GM23248 (cell line): ENCODE measurements around the gene MYL12B. TPM values are rescaled to one million over a fixed set of nuclear protein-coding genes. Genes with fewer than 3 reads are reported as not detected.
"Not testable (repeated sequence)": the region's sequence is repeated elsewhere in the genome, so short reads cannot be mapped to it uniquely, and the experiment has no call there.

Experiments used
- DNase-seq: peaks from one replicate; pipeline ENCODE4 v3.0.0-alpha.2; 2015
- H2AFZ ChIP-seq: fragments of 200-600 bp; sonication (generic); 2 replicates; pipeline ENCODE4 v1.6.1; 2016; ENCODE audit warnings: antibody characterized with exemption
- H3F3A ChIP-seq: fragments of 200-600 bp; sonication (generic); 2 replicates; pipeline ENCODE4 v1.6.1; 2016; ENCODE audit warnings: mild to moderate bottlenecking, antibody characterized with exemption, mixed run types; ENCODE audit not compliant: insufficient read depth
- H3K27ac ChIP-seq: fragments of 200-600 bp; sonication (generic); 2 replicates; pipeline ENCODE4 v1.5.1; 2016; ENCODE audit warnings: mild to moderate bottlenecking
- H3K27me3 ChIP-seq: fragments of 200-600 bp; sonication (generic); replicated peaks from 2 replicates; pipeline ENCODE4 v1.6.1; 2016; ENCODE audit warnings: mild to moderate bottlenecking; ENCODE audit not compliant: insufficient read depth
- H3K36me3 ChIP-seq: fragments of 200-600 bp; sonication (generic); 2 replicates; pipeline ENCODE4 v1.6.1; 2016; ENCODE audit warnings: low read depth, mild to moderate bottlenecking
- H3K4me1 ChIP-seq: fragments of 200-600 bp; sonication (generic); 2 replicates; pipeline ENCODE4 v1.6.1; 2016; ENCODE audit warnings: mild to moderate bottlenecking; ENCODE audit not compliant: insufficient read depth
- H3K4me2 ChIP-seq: fragments of 200-600 bp; sonication (generic); one replicate; pipeline ENCODE4 v1.6.1; 2016; ENCODE audit warnings: mild to moderate bottlenecking; ENCODE audit not compliant: unreplicated experiment
- H3K4me3 ChIP-seq: fragments of 200-600 bp; sonication (generic); 2 replicates; pipeline ENCODE4 v1.5.1; 2016; ENCODE audit warnings: mild to moderate bottlenecking
- H3K79me2 ChIP-seq: fragments of 200-600 bp; sonication (generic); 2 replicates; pipeline ENCODE4 v1.6.1; 2016; ENCODE audit warnings: mild to moderate bottlenecking; ENCODE audit not compliant: insufficient read depth
- H3K9ac ChIP-seq: fragments of 200-600 bp; sonication (generic); 2 replicates; pipeline ENCODE4 v1.6.1; 2016; ENCODE audit warnings: mild to moderate bottlenecking
- H3K9me2 ChIP-seq: fragments of 200-600 bp; sonication (generic); 2 replicates; pipeline ENCODE4 v1.6.1; 2016; ENCODE audit warnings: mixed run types, mild to moderate bottlenecking, moderate library complexity; ENCODE audit not compliant: insufficient read depth
- H3K9me3 ChIP-seq: fragments of 200-600 bp; sonication (generic); one replicate; pipeline ENCODE4 v1.6.1; 2017; ENCODE audit warnings: low read depth
- H4K20me1 ChIP-seq: fragments of 200-600 bp; sonication (generic); 2 replicates; pipeline ENCODE4 v1.6.0; 2016; ENCODE audit not compliant: insufficient read depth
- EZH2 ChIP-seq: fragments of 200-600 bp; sonication (generic); IDR thresholded peaks from 2 replicates; pipeline ENCODE4 v1.6.1; 2018; ENCODE audit warnings: antibody characterized with exemption, mild to moderate bottlenecking; ENCODE audit not compliant: insufficient read depth, poor library complexity, severe bottlenecking
- EZH2phosphoT487 ChIP-seq: fragments of 200-600 bp; sonication (generic); IDR thresholded peaks from 2 replicates; pipeline ENCODE4 v1.6.1; 2018; ENCODE audit warnings: antibody characterized with exemption, moderate library complexity, mild to moderate bottlenecking, low read depth; ENCODE audit not compliant: insufficient read depth
- whole genome bisulfite sequencing, 2 experiments: methylation state at CpG; one replicate each; pipeline ENCODE4 v1.1.6; 2015 to 2017; ENCODE audit warnings: low lambda C conversion rate in 2 of 2, low coverage in 1 of 2; ENCODE audit errors: missing lambda C conversion rate in 2 of 2; 5-methylcytosine and 5-hydroxymethylcytosine counted together
- in situ Hi-C: fragments of 300-500 bp; cut with MboI; formaldehyde crosslinking; loops from 2 replicates; pipeline ENCODE4 v1.15.0; 2020
- polyA plus RNA-seq: library from polyadenylated mRNA; unstranded; fragments of >200 nt; fragmentation: Nextera tagmentation; extraction: Ambion mirVana; gene quantifications from 2 replicates; pipeline ENCODE4 v1.2.1, GENCODE V29; 2016
- total RNA-seq: library from RNA; depleted of rRNA; stranded (reverse); fragments of >200 nt; shearing (Covaris generic); gene quantifications from 2 replicates; pipeline ENCODE4 v1.2.3, GENCODE V29; 2014

MYL12B gene
- total and polyA plus RNA-seq, 2 experiments from 2014 or later, result 614 to 1,219 TPM

DNA sequence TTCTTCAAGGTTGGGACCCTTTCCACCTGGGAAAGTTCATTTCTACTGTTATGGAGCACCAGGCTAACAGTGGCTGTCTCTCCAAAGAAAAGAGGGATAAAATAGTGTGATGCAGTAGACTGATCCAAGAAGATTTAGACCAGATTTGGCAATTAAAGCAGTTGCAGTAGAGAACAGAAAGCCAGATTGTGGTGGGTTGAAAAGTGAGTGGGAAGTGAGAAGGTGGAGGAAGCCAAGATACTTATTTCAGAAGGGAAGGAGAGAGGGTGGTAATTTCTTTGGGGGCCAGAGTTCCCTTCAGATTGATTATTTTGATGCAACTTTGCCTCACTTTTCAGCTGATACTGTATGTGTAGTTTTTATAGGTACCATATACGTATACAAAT, 8.0 kb downstream of the MYL12B start:
- no peak for DNase-seq
- Histone ChIP-seq H4K20me1 (peaks cover 50% of the 10 kb centered on the region), H3K4me2 (peak overlapping the region; percentile 77), H3K9me3 (no peaks in the 10 kb centered on the region), H3K9me2 (no peaks in the 10 kb centered on the region), H3K4me1 (peaks cover 71% of the 10 kb centered on the region), H3K27ac (peak overlapping the region; percentile 74), H3F3A (peaks cover 78% of the 10 kb centered on the region), H2AFZ (no peak overlapping the region), H3K4me3 (peak overlapping the region; percentile 58), H3K9ac (peak overlapping the region; percentile 27; the same call in 1 of the 2 replicates), H3K36me3 (peaks cover 19% of the 10 kb centered on the region), H3K27me3 (no peaks in the 10 kb centered on the region), H3K79me2 (peaks cover 100% of the 10 kb centered on the region)
- WGBS, 2 experiments, result 91 to 97% methylated on average over 1 of the region's 1 CpG
- in situ Hi-C loops, result no loop called here
- TF ChIP-seq EZH2 (no peak), EZH2phosphoT487 (no peak)

DNA sequence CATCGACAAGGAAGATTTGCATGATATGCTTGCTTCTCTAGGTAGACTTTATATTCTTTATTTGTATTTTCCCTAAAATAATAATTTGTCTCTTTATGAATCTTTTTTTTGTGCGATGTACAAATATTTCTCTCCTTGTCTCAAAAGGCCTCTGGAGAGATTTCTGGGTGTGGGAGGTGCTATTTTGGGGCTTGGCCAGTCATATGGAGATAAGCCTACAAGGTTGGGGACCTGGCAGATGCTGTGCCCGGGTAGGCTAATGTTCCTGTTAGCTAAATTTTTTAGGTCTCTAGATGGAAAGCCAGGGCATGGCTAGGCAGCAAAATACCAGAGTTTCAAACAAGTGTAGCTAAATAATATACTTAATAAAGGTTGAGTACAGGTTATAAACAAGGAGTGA, 11.1 kb downstream of the MYL12B start:
- Histone ChIP-seq H3K27ac (no peak overlapping the region), H3K4me1 (peaks cover 41% of the 10 kb centered on the region), H3K79me2 (peaks cover 100% of the 10 kb centered on the region), H3K4me2 (no peak overlapping the region), H3K4me3 (no peak overlapping the region), H3K9me2 (no peaks in the 10 kb centered on the region), H3F3A (peaks cover 63% of the 10 kb centered on the region), H3K27me3 (no peaks in the 10 kb centered on the region), H3K36me3 (peaks cover 49% of the 10 kb centered on the region), H4K20me1 (peaks cover 26% of the 10 kb centered on the region), H3K9me3 (no peaks in the 10 kb centered on the region), H3K9ac (no peak overlapping the region), H2AFZ (no peak overlapping the region)
- in situ Hi-C loops, result no loop called here
- 52 to 53% methylated on average over 3 of the region's 3 CpGs for WGBS, 2 experiments
- TF ChIP-seq EZH2phosphoT487 (no peak), EZH2 (no peak)
- DNase-seq, result no peak

DNA sequence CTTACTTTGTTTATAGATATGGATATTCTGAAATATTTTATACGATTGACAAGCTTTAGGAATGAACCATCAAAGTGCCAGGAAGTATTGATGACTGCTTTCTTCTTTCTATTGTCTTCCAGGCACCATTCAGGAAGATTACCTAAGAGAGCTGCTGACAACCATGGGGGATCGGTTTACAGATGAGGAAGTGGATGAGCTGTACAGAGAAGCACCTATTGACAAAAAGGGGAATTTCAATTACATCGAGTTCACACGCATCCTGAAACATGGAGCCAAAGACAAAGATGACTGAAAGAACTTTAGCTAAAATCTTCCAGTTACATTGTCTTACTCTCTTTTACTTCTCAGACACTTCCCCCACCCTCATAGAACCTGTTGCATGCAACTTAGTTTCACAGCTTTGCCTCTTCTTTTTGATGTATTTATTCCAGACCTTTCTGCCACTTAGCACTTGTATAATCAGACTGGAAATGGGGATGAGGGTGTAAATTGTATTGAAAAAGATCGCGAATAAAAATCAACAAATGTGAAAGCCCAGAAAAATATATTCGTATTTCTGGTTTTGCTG, 15.8 kb downstream of the MYL12B start:
- H3K9ac ChIP-seq, H3K27me3 ChIP-seq, H2AFZ ChIP-seq, H3K9me3 ChIP-seq, H3K27ac ChIP-seq, H3K9me2 ChIP-seq, H3K4me1 ChIP-seq, DNase-seq, H3K4me2 ChIP-seq, H3K4me3 ChIP-seq, H4K20me1 ChIP-seq: not testable (repeated sequence)
- peaks cover 41% of the 10 kb centered on the region for H3F3A ChIP-seq
- WGBS, 2 experiments, result 94 to 95% methylated on average over 7 of the region's 7 CpGs
- H3K36me3 ChIP-seq, result peaks cover 63% of the 10 kb centered on the region
- peaks cover 69% of the 10 kb centered on the region for H3K79me2 ChIP-seq
- in situ Hi-C loops, result loop anchor here (25.0 kb wide), 2 partner anchors 585 to 710 kb away; no protein-coding TSS in a partner anchor

DNA sequence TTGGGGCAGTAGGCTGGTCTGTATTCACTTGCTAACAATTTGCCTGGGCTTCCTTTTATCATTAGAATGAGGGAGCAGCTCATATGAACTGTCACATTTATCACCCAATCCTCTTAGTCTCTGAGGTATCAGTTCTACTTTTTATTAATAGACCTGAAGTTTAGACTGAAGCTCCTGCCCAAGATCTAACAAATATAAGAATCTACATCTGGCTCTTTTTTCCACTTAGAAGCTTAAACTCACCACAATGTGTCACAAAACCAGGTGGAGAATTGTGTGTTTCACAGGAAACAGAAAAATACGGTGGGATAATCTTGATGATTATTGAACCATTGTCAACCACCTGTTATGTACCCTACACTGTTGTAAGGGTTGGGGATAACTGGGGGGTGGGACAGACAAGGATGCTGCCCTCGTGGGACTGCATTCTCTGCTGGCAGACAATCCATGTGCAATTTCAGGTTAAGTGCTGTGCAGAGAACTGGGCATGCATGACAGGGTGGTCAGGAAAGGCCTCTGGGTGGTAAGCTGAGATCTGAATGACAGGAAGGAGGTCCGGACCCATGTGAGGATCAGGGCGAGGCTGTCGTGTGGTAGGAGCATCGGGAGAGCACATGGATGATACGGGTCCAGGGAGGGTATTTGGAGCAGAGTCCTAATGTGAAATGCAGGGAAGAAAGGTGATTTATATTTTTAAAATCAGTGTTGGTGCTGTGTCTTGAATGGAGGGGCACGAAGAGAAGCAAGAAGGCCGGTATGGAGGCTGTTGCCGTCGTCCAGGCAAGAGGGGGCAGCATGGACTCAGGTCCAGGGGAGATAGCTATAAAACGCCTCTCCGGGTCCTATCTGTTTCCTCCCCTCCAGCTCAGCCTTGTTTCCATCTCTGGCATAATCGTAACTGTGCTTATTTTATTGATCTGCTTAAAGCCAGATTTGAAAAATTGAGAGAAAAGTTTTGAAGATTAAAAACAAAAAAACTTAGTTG, 17.6 kb downstream of the MYL12B start:
- in situ Hi-C loops, result loop anchor here (5.0 to 25.0 kb wide), 4 partner anchors 305 to 708 kb away; no protein-coding TSS in a partner anchor
- Histone ChIP-seq H4K20me1 (no peaks in the 10 kb centered on the region), H3K27ac (no peak overlapping the region), H3K4me2 (no peak overlapping the region), H3K9me3 (no peaks in the 10 kb centered on the region), H3K4me3 (no peak overlapping the region), H3K27me3 (no peaks in the 10 kb centered on the region), H3K9me2 (no peaks in the 10 kb centered on the region), H3K79me2 (peaks cover 51% of the 10 kb centered on the region), H3K36me3 (peaks cover 48% of the 10 kb centered on the region), H3K4me1 (peaks cover 6% of the 10 kb centered on the region), H2AFZ (no peak overlapping the region), H3K9ac (0 out of 2 replicates have a peak overlapping the region, but pooled peaks have one; percentile 19), H3F3A (peaks cover 30% of the 10 kb centered on the region)
- TF ChIP-seq EZH2, result no peak
- TF ChIP-seq EZH2phosphoT487, result no peak
- 16 to 20% methylated on average over 13 to 14 of the region's 14 CpGs for WGBS, 2 experiments
- DNase-seq, result no peak
